Parathyroid adenoma (tissue), 2 donors: ENCODE results near the gene PRR13.

Experiments used
- H2AFZ ChIP-seq: fragments of 300-600 bp; sonication (generic); one replicate; pipeline ENCODE4 v1.7.0; 2017; ENCODE audit warnings: antibody characterized with exemption, mild to moderate bottlenecking
- H3K27ac ChIP-seq: fragments of 300-600 bp; sonication (generic); one replicate; pipeline ENCODE4 v1.7.0; 2017
- H3K27me3 ChIP-seq: fragments of 300-600 bp; sonication (generic); one replicate; pipeline ENCODE4 v1.7.0; 2017; ENCODE audit warnings: low read length; ENCODE audit not compliant: control insufficient read depth, insufficient read depth
- H3K36me3 ChIP-seq: fragments of 300-600 bp; sonication (generic); one replicate; pipeline ENCODE4 v1.7.0; 2017; ENCODE audit warnings: low read length; ENCODE audit not compliant: control insufficient read depth, insufficient read depth
- H3K4me1 ChIP-seq: fragments of 300-600 bp; sonication (generic); one replicate; pipeline ENCODE4 v1.7.0; 2017; ENCODE audit warnings: control low read depth
- H3K4me2 ChIP-seq: fragments of 300-600 bp; sonication (generic); one replicate; pipeline ENCODE4 v1.7.0; 2017; ENCODE audit warnings: low read length
- H3K4me3 ChIP-seq: fragments of 300-600 bp; sonication (generic); one replicate; pipeline ENCODE4 v1.7.0; 2017; ENCODE audit warnings: low read depth, low read length
- H3K79me2 ChIP-seq: fragments of 300-600 bp; sonication (generic); one replicate; pipeline ENCODE4 v1.7.0; 2017; ENCODE audit warnings: control low read depth
- H3K9ac ChIP-seq: fragments of 300-600 bp; sonication (generic); one replicate; pipeline ENCODE4 v1.7.0; 2017; ENCODE audit warnings: mild to moderate bottlenecking
- H3K9me3 ChIP-seq: fragments of 300-600 bp; sonication (generic); one replicate; pipeline ENCODE4 v1.7.0; 2017; ENCODE audit warnings: low read length; ENCODE audit not compliant: control insufficient read depth
- CTCF ChIP-seq: fragments of 300-600 bp; sonication (generic); IDR thresholded peaks from one replicate; pipeline ENCODE4 v1.7.0; 2017; ENCODE audit warnings: antibody characterized with exemption, mild to moderate bottlenecking
- donor health status: primary hyperparathyroidism.

PRR13 gene

GRCh38 chr12:53485955-53486735, 44.6 kb downstream of the PRR13 start:
- Histone ChIP-seq H3K9ac (no peak overlapping the region), H3K27ac (no peak overlapping the region), H3K9me3 (no peaks in the 10 kb centered on the region), H3K4me2 (no peak overlapping the region), H3K36me3 (no peaks in the 10 kb centered on the region), H3K27me3 (no peaks in the 10 kb centered on the region), H3K79me2 (no peaks in the 10 kb centered on the region), H2AFZ (no peak overlapping the region), H3K4me3 (no peak overlapping the region), H3K4me1 (no peaks in the 10 kb centered on the region)
- TF ChIP-seq CTCF = no peak

- no peak overlapping the region for H2AFZ ChIP-seq
- H3K4me1 ChIP-seq = no peaks in the 10 kb centered on the region
- no peak overlapping the region for H3K4me2 ChIP-seq
- no peak overlapping the region for H3K4me3 ChIP-seq
- H3K36me3 ChIP-seq = no peaks in the 10 kb centered on the region
- H3K9me3 ChIP-seq = no peaks in the 10 kb centered on the region
- H3K9ac ChIP-seq = no peak overlapping the region
- H3K79me2 ChIP-seq = no peaks in the 10 kb centered on the region
- TF ChIP-seq CTCF = no peak
- H3K27me3 ChIP-seq = no peaks in the 10 kb centered on the region
- no peak overlapping the region for H3K27ac ChIP-seq
These were observed 45.4 kb downstream of the PRR13 start for GRCh38 chr12:53486736-53487487.

GRCh38 chr12:53489242-53489864, 47.8 kb downstream of the PRR13 start:
- Histone ChIP-seq H3K4me3 (no peak overlapping the region), H3K79me2 (no peaks in the 10 kb centered on the region), H3K9ac (no peak overlapping the region), H3K4me1 (peaks cover 8% of the 10 kb centered on the region), H2AFZ (no peak overlapping the region), H3K9me3 (no peaks in the 10 kb centered on the region), H3K27ac (no peak overlapping the region), H3K36me3 (no peaks in the 10 kb centered on the region), H3K4me2 (no peak overlapping the region), H3K27me3 (no peaks in the 10 kb centered on the region)
- TF ChIP-seq CTCF = no peak

- Histone ChIP-seq H2AFZ (peak overlapping the region; percentile 82), H3K4me3 (peak overlapping the region; percentile 71), H3K27ac (peak overlapping the region; percentile 61), H3K79me2 (no peaks in the 10 kb centered on the region), H3K4me1 (peaks cover 25% of the 10 kb centered on the region), H3K9me3 (no peaks in the 10 kb centered on the region), H3K36me3 (no peaks in the 10 kb centered on the region), H3K4me2 (peak overlapping the region; percentile 95), H3K9ac (no peak overlapping the region), H3K27me3 (no peaks in the 10 kb centered on the region)
- no peak for TF ChIP-seq CTCF
These were observed 50.7 kb downstream of the PRR13 start for GRCh38 chr12:53492188-53492587.
